Hematopoietic multipotent progenitor cell treated with erythropoietin and hydrocortisone succinate and interleukin-3 and kit ligand, for 17 days (in vitro differentiated cells): ENCODE measurements around the gene SCN9A.

Experiments
- DNase-seq: peaks from one replicate; pipeline ENCODE4 v3.0.0-alpha.2; 2015; ENCODE audit warnings: low spot score

SCN9A gene

GRCh38 chr2:166173263-166173662 lies 202.5 kb downstream of the SCN9A start:
- DNase-seq, result no peak

GRCh38 chr2:166171216-166171615 lies 204.5 kb downstream of the SCN9A start:
- no peak for DNase-seq

GRCh38 chr2:166170356-166170755 lies 205.4 kb downstream of the SCN9A start:
- DNase-seq, result no peak

- DNase-seq, result no peak
Measured at GRCh38 chr2:166167449-166167848, 208.3 kb downstream of the SCN9A start.

GRCh38 chr2:166163775-166164174 lies 212.0 kb downstream of the SCN9A start:
- DNase-seq, result no peak

- no peak for DNase-seq
Measured at GRCh38 chr2:166158546-166158945, 217.2 kb downstream of the SCN9A start.

GRCh38 chr2:166157578-166157977 lies 218.2 kb downstream of the SCN9A start:
- DNase-seq, result no peak

- no peak for DNase-seq
Measured at GRCh38 chr2:166156985-166157490, 218.7 kb downstream of the SCN9A start.

GRCh38 chr2:166155589-166155988 lies 220.2 kb downstream of the SCN9A start:
- DNase-seq, result no peak

GRCh38 chr2:166154685-166155338 lies 220.9 kb downstream of the SCN9A start:
- DNase-seq, result no peak

GRCh38 chr2:166152064-166152463 lies 223.7 kb downstream of the SCN9A start:
- no peak for DNase-seq

GRCh38 chr2:166148500-166149400 lies 227.0 kb downstream of the SCN9A start:
- no peak for DNase-seq

GRCh38 chr2:166147883-166148282 lies 227.9 kb downstream of the SCN9A start:
- DNase-seq, result no peak
